Pancreas (tissue), 10 donors: ENCODE data around the gene SMARCA4. TPM values are rescaled to one million over a fixed set of nuclear protein-coding genes. Genes with fewer than 3 reads are reported as not detected.

Experiments
- ATAC-seq, 4 donors: fragments of 200-7000 bp; cut with Tn5 transposase; one replicate each; pipeline versions ENCODE4 v1.8.0 to v1.9.1; 2020; ENCODE audit warnings: mild to moderate bottlenecking in 4 of 4, moderate library complexity in 4 of 4
- DNase-seq, 6 donors: peaks; one replicate each; pipeline ENCODE4 v3.0.0-alpha.2; 2020
- FAIRE-seq: peaks from 2 replicates; lab custom pipeline; 2012; peaks lifted over from hg19 to GRCh38; lab: Jason Lieb, UNC
- H3K27ac ChIP-seq, 4 donors: fragments of 200-600 bp; sonication (generic); 1 replicate in 3 of 4; 2 replicates in 1 of 4; pipeline versions ENCODE4 v1.5.0 to v1.8.0; 2020
- H3K27me3 ChIP-seq, 4 donors: fragments of 200-600 bp; one replicate each; pipeline ENCODE4 v1.8.0; 2021
- H3K36me3 ChIP-seq, 3 donors: fragments of 200-600 bp; sonication (generic) in 1 of 3; one replicate each; pipeline versions ENCODE4 v1.5.0 to v1.8.0; 2020 to 2021
- H3K4me1 ChIP-seq, 3 donors: fragments of 200-600 bp; one replicate each; pipeline ENCODE4 v1.8.0; 2021
- H3K4me3 ChIP-seq, 4 donors: fragments of 200-600 bp; sonication (generic) in 2 of 4; one replicate each; pipeline versions ENCODE4 v1.5.0 to v1.8.0; 2020 to 2021
- H3K9me3 ChIP-seq, 4 donors: fragments of 200-600 bp; one replicate each; pipeline ENCODE4 v1.8.0; 2021
- CTCF ChIP-seq, 4 donors: fragments of 200-600 bp; sonication (generic) in 3 of 4; IDR thresholded peaks; one replicate each; pipeline versions ENCODE4 v1.5.0 to v1.8.0; 2021; ENCODE audit warnings: antibody characterized with exemption in 4 of 4
- whole genome bisulfite sequencing, 2 donors: extraction: QIAGEN DNeasy Blood & Tissue Kit; methylation state at CpG; one replicate each; pipeline ENCODE4 v1.1.7; 2013; 5-methylcytosine and 5-hydroxymethylcytosine counted together
- intact Hi-C, 3 donors: fragments of 100-400 bp; cut with DNase I; formaldehyde crosslinking; loops; one replicate each; pipeline versions ENCODE4 v1.11.1 to v1.14.2; 2022
- polyA plus RNA-seq, 2 donors: library from polyadenylated mRNA; stranded (reverse); fragments of 200-250 nt; gene quantifications; one replicate each; pipeline ENCODE4 v1.2.3, GENCODE V29; 2013
- total RNA-seq, 6 donors: library from RNA; stranded (reverse); fragmentation: NEBNext Ultra II Directional in 4 of 6; extraction: Animal tissue kit (Norgen Biotek cat#: 25700) in 4 of 6; gene quantifications; one replicate each; pipeline versions ENCODE4 v1.2.1 to v1.2.4, GENCODE V29; 2021 to 2023
- donor health status: healthy with polysubstance abuse.
- donor health status: DM: no; HTN: no; CAD: no; lungs with moderate emphysema.
- donor health status: DM: no; HTN: no; CAD: no.
- donor health status: control.
- donor health status: control.
- donor health status: Bipolar disorder and iron deficiency.
- donor health status: DM: yes; HTN: yes; CAD: no.
- donor health status: DM: no; HTN: no; CAD: no.
- donor health status: DM: no; HTN: no; CAD: no.
- donor health status: DM: yes; HTN: yes; CAD: no.

The SMARCA4 gene
- total and polyA plus RNA-seq, 8 donors: 28.7 to 77.8 (median 42.9) TPM

GRCh38 chr19:10922638-10923014, 38.2 kb upstream of the SMARCA4 start:
- no peak for TF ChIP-seq CTCF (IDR thresholded peaks at IDR 0.05)
- ATAC-seq: no peak
- Histone ChIP-seq H3K4me1 (peaks cover 0 to 5% (median 0%) of the 10 kb centered on the region in 3 donors), H3K9me3 (no peaks in the 10 kb centered on the region), H3K4me3 (no peak overlapping the region), H3K27ac (no peak overlapping the region), H3K36me3 (peaks cover 0 to 39% (median 2%) of the 10 kb centered on the region in 3 donors), H3K27me3 (no peaks in the 10 kb centered on the region)
- FAIRE-seq: no peak
- intact Hi-C loops: no loop called here
- DNase-seq: no peak
- WGBS, 2 donors: 94% methylated on average over 13 of the region's 13 CpGs

GRCh38 chr19:10923260-10924112, 37.3 kb upstream of the SMARCA4 start:
- DNase-seq (peak in 1 of 6 donors; percentile 65), FAIRE-seq (no peak), ATAC-seq (no peak)
- H3K4me1 ChIP-seq: peaks cover 0 to 5% (median 0%) of the 10 kb centered on the region in 3 donors
- no peaks in the 10 kb centered on the region for H3K9me3 ChIP-seq
- no peaks in the 10 kb centered on the region for H3K27me3 ChIP-seq
- intact Hi-C loops: no loop called here
- TF ChIP-seq CTCF (IDR thresholded peaks at IDR 0.05): no peak
- H3K27ac ChIP-seq: no peak overlapping the region
- no peak overlapping the region for H3K4me3 ChIP-seq
- 89 to 94% methylated on average over 29 of the region's 29 CpGs for WGBS, 2 donors
- H3K36me3 ChIP-seq: peaks cover 0 to 39% (median 2%) of the 10 kb centered on the region in 3 donors

- H3K27me3 ChIP-seq: no peaks in the 10 kb centered on the region
- intact Hi-C loops: no loop called here
- ATAC-seq (no peak), FAIRE-seq (no peak), DNase-seq (no peak)
- peaks cover 0 to 39% (median 2%) of the 10 kb centered on the region in 3 donors for H3K36me3 ChIP-seq
- no peak overlapping the region for H3K4me3 ChIP-seq
- H3K4me1 ChIP-seq: peaks cover 0 to 3% (median under 1%) of the 10 kb centered on the region in 3 donors
- H3K9me3 ChIP-seq: no peaks in the 10 kb centered on the region
- TF ChIP-seq CTCF (IDR thresholded peaks at IDR 0.05): no peak
- WGBS, 2 donors: 89 to 91% methylated on average over 13 of the region's 13 CpGs
- no peak overlapping the region for H3K27ac ChIP-seq
Measured at GRCh38 chr19:10924597-10924996, 36.2 kb upstream of the SMARCA4 start.

- intact Hi-C loops: no loop called here
- peaks cover 0 to 19% (median 0%) of the 10 kb centered on the region in 3 donors for H3K36me3 ChIP-seq
- FAIRE-seq (no peak), DNase-seq (peak in 2 of 6 donors; percentile 38 to 60), ATAC-seq (peak; percentile 11 to 30 (median 12))
- 2% methylated on average over 41 to 47 of the region's 47 CpGs for WGBS, 2 donors
- peaks cover 0 to 7% (median 0%) of the 10 kb centered on the region in 3 donors for H3K4me1 ChIP-seq
- H3K9me3 ChIP-seq: no peaks in the 10 kb centered on the region
- TF ChIP-seq CTCF (IDR thresholded peaks at IDR 0.05): no peak
- peak overlapping the region; percentile 98 to 99 (median 98) for H3K4me3 ChIP-seq
- peak overlapping the region; percentile 66 to 80 (median 78) for H3K27ac ChIP-seq
- no peaks in the 10 kb centered on the region for H3K27me3 ChIP-seq
Measured at GRCh38 chr19:10927730-10928562, 32.9 kb upstream of the SMARCA4 start.
